WI38 (cell line): Measurements from ENCODE around the gene CYSLTR2.

Experiments
- H3K4me3 ChIP-seq: 2 replicates; pipeline ENCODE4 v1.5.1; 2011; ENCODE audit warnings: low read depth, mild to moderate bottlenecking, control low read depth, low read length
- CTCF ChIP-seq: IDR thresholded peaks from 2 replicates; pipeline ENCODE4 v1.5.1; 2012; ENCODE audit warnings: low read depth, mild to moderate bottlenecking, control low read depth, low read length

Gene CYSLTR2

GRCh38 chr13:48643159-48643558 lies 10.6 kb upstream of the CYSLTR2 start:
- no peak for TF ChIP-seq CTCF
- H3K4me3 ChIP-seq, result no peak overlapping the region

DNA sequence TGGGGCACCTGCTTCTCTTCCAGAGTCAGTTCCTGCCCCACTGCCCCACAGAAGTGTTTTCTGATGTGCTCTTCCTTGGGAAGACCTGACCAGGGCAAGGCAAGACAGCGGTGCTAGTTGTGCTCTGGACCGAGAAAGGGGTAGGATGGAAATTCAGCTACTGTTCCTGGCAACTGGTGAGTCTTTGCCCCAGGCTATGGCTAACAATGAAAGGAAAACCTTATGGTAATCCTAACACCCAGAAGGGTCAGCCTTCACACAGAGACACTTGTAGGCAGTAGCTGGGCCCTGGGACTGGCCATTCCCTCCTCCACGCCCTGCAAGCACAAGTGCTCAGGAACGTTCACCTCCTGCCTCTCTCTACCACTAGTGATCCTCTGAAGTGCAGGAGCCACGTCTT lies 9.6 kb upstream of the CYSLTR2 start:
- no peak overlapping the region for H3K4me3 ChIP-seq
- no peak for TF ChIP-seq CTCF

GRCh38 chr13:48644951-48645350 lies 8.8 kb upstream of the CYSLTR2 start:
- no peak overlapping the region for H3K4me3 ChIP-seq
- no peak for TF ChIP-seq CTCF

- TF ChIP-seq CTCF, result no peak
- no peak overlapping the region for H3K4me3 ChIP-seq
These were observed 7.9 kb upstream of the CYSLTR2 start for GRCh38 chr13:48645845-48646244.

DNA sequence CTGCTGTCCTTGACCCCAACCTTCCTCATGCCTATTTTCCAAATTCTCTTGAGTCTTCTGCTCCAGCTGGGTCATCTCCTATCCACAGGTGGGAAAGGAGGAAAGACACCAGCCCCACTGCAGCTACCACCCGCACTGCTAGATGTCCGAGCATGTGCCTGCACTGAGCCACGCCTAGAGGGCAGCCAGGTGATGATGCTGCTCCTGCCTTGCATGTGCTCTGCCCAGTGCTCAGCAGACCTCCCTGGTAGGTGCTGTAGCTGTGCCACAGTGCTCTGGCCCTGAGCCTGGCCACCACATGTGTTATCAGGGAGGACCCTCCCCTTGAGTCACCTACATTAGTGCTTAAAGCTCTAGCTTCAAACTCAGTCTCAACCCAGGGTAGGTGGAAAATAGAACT lies 6.9 kb upstream of the CYSLTR2 start:
- H3K4me3 ChIP-seq, result no peak overlapping the region
- no peak for TF ChIP-seq CTCF

DNA sequence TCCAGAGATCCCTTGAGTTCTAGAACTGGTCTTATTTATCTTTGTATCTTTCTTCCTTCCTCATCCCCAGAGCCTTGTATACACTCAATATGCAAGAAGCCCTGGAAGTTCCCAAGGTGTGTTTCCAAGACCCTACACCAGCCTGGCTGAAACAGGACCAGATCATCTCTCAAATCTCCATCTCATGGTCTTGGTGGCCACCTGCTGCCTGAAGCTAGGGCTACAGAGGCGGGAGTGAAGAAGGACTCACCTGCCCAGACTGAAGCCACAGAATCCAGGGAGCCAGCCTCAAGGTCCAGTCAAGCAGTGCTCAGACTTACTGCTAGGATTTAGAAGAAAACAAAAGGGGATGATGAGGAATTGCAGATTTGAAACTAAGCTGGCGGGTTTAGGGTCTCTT lies 6.1 kb upstream of the CYSLTR2 start:
- no peak overlapping the region for H3K4me3 ChIP-seq
- no peak for TF ChIP-seq CTCF

- H3K4me3 ChIP-seq, result no peak overlapping the region
- no peak for TF ChIP-seq CTCF
These were observed 5.3 kb upstream of the CYSLTR2 start for GRCh38 chr13:48648446-48648845.
